Measurements from ENCODE around the gene CLCA2.
A peak's percentile ranks its signal among the peaks of the same experiment; 100 is the strongest.
"Not testable (repeated sequence)": the region's sequence is repeated elsewhere in the genome, so short reads cannot be mapped to it uniquely, and the experiment has no call there.

The CLCA2 gene

DNA sequence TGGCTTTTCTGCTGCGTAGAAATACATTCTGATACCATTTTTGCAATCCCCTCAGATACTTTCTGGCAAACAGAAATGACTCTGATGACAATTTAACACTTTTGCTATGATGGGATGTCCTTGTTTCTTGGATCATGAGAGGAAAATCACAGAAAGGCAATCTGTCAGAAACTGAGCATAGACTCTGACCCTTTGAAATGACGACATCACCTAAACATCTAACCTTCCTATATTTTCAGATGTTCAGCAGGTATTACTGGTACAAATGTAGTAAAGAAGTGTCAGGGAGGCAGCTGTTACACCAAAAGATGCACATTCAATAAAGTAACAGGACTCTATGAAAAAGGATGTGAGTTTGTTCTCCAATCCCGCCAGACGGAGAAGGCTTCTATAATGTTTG is 58.0 kb downstream of the CLCA2 start:
- Histone ChIP-seq H3K36me3 (ENCODE audit: insufficient read depth, low read depth, low read length) (no peaks in the 10 kb centered on the region), H3K4me3 (ENCODE audit: low read length) (no peak overlapping the region), H3K27me3 (ENCODE audit: insufficient read depth, low read length) (no peaks in the 10 kb centered on the region), H3K27ac (ENCODE audit: low read length) (no peak overlapping the region), H3K9ac (ENCODE audit: low read depth, low read length) (no peak overlapping the region), H3K9me3 (ENCODE audit: insufficient read depth, low read depth, low read length) (no peaks in the 10 kb centered on the region), H3K4me1 (ENCODE audit: insufficient read depth, low read length) (peaks cover 9% of the 10 kb centered on the region; the same call in 1 of the 2 replicates)

DNA sequence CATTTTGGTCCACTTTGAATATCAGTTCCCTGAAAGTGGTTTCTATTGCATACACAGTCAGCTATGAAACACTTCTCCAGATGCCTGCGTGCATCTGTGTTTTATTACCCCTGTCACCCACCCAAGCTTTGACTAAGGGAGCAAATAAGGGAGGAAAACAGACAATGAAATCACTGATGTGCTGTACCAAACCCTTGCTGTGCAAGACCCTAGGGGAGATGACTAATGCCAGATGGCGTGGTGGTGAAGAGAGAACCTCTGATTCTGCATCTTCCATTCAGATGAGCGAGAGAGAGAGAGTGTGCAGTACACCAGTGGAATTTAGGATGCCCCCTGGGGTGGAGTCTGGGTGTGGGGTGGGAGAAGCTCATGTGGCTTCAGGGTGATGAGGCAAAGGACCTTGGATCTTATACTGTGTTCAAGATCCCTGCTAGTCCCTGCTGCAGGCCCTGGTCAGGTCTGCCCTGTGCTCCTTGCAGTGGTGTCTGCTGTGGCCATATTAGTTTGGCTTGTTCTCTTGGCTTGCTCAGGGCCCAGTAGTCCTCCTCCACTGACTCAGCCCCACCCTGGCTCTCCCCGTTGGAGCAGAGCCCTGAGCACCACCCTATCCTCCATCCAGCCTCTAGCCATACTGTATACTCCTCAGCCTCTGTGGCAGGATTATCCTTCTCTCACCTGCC is 63.3 kb downstream of the CLCA2 start:
- Histone ChIP-seq H3K36me3 (ENCODE audit: insufficient read depth, low read depth, low read length) (no peaks in the 10 kb centered on the region), H3K9me3 (ENCODE audit: insufficient read depth, low read depth, low read length) (no peaks in the 10 kb centered on the region), H3K4me3 (ENCODE audit: low read length) (no peak overlapping the region), H3K9ac (ENCODE audit: low read depth, low read length) (no peak overlapping the region), H3K4me1 (ENCODE audit: insufficient read depth, low read length) (peaks cover 7% of the 10 kb centered on the region; the same call in 1 of the 2 replicates), H3K27ac (ENCODE audit: low read length) (no peak overlapping the region), H3K27me3 (ENCODE audit: insufficient read depth, low read length) (no peaks in the 10 kb centered on the region)

DNA sequence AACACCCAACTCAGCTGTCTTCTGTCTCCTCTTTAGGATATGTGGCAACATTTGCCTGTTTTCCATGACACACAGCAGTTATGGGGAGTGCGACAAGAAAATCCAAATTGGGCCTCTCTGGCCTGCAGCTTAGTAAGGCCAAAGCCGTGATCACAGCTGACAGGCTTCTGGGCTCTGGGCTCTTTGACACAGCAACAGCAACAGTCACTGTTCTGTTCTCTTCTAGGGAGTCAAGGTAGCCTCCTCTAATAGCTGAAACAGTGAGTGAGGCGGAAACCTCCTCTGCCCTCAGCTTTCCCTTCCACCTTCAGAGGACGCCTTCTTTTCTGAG is 63.8 kb downstream of the CLCA2 start:
- Histone ChIP-seq H3K4me3 (ENCODE audit: low read length) (no peak overlapping the region), H3K9me3 (ENCODE audit: insufficient read depth, low read depth, low read length) (no peaks in the 10 kb centered on the region), H3K4me1 (ENCODE audit: insufficient read depth, low read length) (peaks cover 3% of the 10 kb centered on the region; the same call in 1 of the 2 replicates), H3K27me3 (ENCODE audit: insufficient read depth, low read length) (no peaks in the 10 kb centered on the region), H3K27ac (ENCODE audit: low read length) (no peak overlapping the region), H3K36me3 (ENCODE audit: insufficient read depth, low read depth, low read length) (no peaks in the 10 kb centered on the region), H3K9ac (ENCODE audit: low read depth, low read length) (no peak overlapping the region)

DNA sequence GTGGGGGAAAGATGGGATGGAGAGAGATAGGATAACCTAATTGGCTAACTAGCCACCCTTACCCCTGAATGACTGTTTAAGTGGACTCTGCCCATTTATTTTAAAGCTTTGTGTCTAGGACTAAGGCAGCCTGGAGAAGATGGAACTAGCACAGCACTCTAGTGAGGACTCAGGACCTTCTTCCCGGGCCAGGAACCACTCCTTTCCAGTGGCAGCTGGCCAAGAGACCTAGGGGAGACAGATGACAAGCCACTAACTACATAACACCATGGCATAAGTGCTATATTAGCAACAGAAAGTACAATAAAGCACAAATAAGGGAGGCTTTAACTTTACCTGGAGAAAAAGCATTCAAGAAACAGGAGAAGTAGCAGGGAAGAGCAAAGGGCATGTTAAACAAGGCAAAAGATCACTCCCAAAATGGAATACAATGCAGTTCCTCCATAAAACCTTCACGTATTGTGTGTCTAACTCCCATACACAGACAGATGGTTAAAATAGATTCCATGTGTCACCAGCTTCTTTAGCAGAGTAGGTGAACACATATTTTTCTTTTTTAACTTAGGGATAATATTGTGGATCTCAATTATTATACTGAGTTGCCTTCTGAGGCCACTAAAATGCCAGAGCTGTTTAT is 65.4 kb downstream of the CLCA2 start:
- Histone ChIP-seq H3K27ac (ENCODE audit: low read length) (no peak overlapping the region), H3K9me3 (ENCODE audit: insufficient read depth, low read depth, low read length) (no peaks in the 10 kb centered on the region), H3K27me3 (ENCODE audit: insufficient read depth, low read length) (no peaks in the 10 kb centered on the region), H3K9ac (ENCODE audit: low read depth, low read length) (no peak overlapping the region), H3K36me3 (ENCODE audit: insufficient read depth, low read depth, low read length) (no peaks in the 10 kb centered on the region), H3K4me3 (ENCODE audit: low read length) (no peak overlapping the region), H3K4me1 (ENCODE audit: insufficient read depth, low read length) (no peaks in the 10 kb centered on the region)

DNA sequence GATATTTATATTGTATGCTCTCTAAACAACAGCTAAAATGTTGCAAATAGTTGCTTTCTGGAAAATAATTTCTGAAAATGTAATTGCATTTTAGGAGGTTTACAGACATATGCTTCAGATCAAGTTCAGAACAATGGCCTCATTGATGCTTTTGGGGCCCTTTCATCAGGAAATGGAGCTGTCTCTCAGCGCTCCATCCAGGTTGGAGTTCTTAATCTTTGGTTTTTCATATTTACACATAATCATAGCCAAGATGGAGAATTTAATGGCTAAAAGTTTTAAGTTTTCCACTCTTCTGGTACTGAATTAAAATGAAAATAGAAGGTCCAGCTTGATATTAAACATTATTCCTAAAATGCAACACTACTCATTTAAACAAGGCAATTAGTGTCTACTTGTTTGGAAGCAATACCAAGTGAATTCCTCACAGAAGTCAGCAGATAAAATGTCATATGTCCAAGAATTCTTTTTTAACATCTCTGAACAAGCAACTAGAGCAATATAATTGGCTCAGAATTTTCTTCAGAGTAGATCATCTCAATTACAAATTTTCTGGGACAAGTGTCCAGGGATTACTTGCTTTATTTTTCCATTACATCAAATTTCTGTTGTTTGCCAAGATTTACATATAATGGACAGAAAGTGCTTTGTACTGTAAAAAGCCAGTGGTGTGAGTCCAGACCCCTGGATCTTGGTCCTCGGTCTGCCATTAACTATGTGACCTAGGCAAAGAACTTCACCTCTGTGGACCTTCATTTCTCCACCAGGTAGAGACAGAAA is 67.4 kb downstream of the CLCA2 start:
- no peaks in the 10 kb centered on the region for H3K9me3 ChIP-seq (ENCODE audit: insufficient read depth, low read depth, low read length)
- no peak overlapping the region for H3K4me3 ChIP-seq (ENCODE audit: low read length)
- no peaks in the 10 kb centered on the region for H3K4me1 ChIP-seq (ENCODE audit: insufficient read depth, low read length)

DNA sequence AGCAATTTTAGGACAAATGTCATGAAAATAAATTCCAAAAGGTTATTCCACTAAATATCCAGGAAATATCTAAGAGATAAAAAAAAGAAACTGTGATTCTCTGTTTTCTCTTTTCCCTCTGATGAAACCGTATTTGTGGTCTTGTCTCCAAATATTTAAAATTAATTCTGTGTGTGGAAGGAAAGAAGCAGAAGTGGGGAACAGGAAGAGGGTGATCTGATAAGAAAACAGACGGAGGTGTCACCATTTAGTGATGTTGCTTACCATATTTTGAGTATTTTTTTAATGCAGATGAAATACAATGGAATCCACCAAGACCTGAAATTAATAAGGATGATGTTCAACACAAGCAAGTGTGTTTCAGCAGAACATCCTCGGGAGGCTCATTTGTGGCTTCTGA is 74.3 kb downstream of the CLCA2 start:
- Histone ChIP-seq H3K4me1 (ENCODE audit: insufficient read depth, low read length) (peaks cover 4% of the 10 kb centered on the region; the same call in 1 of the 2 replicates), H3K27me3 (ENCODE audit: insufficient read depth, low read length) (no peaks in the 10 kb centered on the region), H3K36me3 (ENCODE audit: insufficient read depth, low read depth, low read length) (no peaks in the 10 kb centered on the region), H3K27ac (ENCODE audit: low read length) (no peak overlapping the region), H3K9me3 (ENCODE audit: insufficient read depth, low read depth, low read length) (no peaks in the 10 kb centered on the region), H3K9ac (ENCODE audit: low read depth, low read length) (no peak overlapping the region), H3K4me3 (ENCODE audit: low read length) (no peak overlapping the region)

More for the DNA sequence above, 67.4 kb downstream of the CLCA2 start:
- Histone ChIP-seq H3K27ac (ENCODE audit: low read length) (no peak overlapping the region), H3K9ac (ENCODE audit: low read depth, low read length) (no peak overlapping the region), H3K27me3 (ENCODE audit: insufficient read depth, low read length) (no peaks in the 10 kb centered on the region), H3K36me3 (ENCODE audit: insufficient read depth, low read depth, low read length) (no peaks in the 10 kb centered on the region)

DNA sequence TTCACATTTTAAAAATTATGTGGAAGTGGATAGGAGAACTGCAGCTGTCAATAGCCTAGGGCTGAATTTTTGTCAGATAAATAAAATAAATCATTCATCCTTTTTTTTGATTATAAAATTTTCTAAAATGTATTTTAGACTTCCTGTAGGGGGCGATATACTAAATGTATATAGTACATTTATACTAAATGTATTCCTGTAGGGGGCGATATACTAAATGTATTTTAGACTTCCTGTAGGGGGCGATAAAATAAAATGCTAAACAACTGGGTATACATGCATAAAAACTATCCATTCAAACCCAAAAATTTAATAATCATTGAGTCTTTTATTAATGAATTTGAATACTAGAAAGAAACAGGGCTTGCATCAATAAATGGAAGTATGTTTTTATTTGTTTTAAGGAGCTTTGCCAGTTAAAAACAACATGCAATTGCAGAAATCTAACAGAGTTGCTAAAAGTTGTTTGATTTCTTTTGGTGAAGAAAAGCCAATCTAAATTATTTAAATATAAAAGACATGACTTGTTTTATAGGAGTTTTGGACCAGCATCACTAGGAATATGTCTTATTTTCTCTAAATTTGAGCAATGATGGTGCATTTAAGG is 76.1 kb downstream of the CLCA2 start:
- H3K27me3 ChIP-seq (ENCODE audit: insufficient read depth, low read length): no peaks in the 10 kb centered on the region
- H3K9me3 ChIP-seq (ENCODE audit: insufficient read depth, low read depth, low read length): no peaks in the 10 kb centered on the region
- H3K4me1 ChIP-seq (ENCODE audit: insufficient read depth, low read length): peaks cover 11% of the 10 kb centered on the region; the same call in 1 of the 2 replicates
- no peak overlapping the region for H3K9ac ChIP-seq (ENCODE audit: low read depth, low read length)
- H3K27ac ChIP-seq (ENCODE audit: low read length): no peak overlapping the region
- H3K36me3 ChIP-seq (ENCODE audit: insufficient read depth, low read depth, low read length): no peaks in the 10 kb centered on the region
- no peak overlapping the region for H3K4me3 ChIP-seq (ENCODE audit: low read length)

DNA sequence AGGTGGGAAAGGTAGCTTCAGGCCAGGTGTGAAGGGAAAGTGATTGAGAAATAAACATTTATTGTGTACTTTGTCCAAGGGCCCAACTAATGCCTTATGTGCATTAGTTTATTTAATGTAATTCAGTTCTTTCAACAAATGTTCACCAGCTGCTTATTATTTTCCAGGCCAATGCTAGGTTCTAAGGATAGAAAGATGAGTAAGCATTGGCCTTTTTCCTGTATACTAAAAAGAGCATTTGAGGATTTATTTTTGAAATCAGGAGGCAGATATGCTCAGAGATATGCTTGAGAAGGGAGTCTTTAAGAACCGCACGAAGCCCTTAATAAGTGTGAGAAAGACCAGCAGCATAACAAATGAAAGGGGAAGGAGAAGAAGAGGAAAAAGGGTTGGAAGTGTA is 76.7 kb downstream of the CLCA2 start:
- Histone ChIP-seq H3K27me3 (ENCODE audit: insufficient read depth, low read length) (no peaks in the 10 kb centered on the region), H3K9ac (ENCODE audit: low read depth, low read length) (no peak overlapping the region), H3K4me3 (ENCODE audit: low read length) (no peak overlapping the region), H3K4me1 (ENCODE audit: insufficient read depth, low read length) (peaks cover 14% of the 10 kb centered on the region), H3K27ac (ENCODE audit: low read length) (no peak overlapping the region), H3K36me3 (ENCODE audit: insufficient read depth, low read depth, low read length) (no peaks in the 10 kb centered on the region), H3K9me3 (ENCODE audit: insufficient read depth, low read depth, low read length) (no peaks in the 10 kb centered on the region)

DNA sequence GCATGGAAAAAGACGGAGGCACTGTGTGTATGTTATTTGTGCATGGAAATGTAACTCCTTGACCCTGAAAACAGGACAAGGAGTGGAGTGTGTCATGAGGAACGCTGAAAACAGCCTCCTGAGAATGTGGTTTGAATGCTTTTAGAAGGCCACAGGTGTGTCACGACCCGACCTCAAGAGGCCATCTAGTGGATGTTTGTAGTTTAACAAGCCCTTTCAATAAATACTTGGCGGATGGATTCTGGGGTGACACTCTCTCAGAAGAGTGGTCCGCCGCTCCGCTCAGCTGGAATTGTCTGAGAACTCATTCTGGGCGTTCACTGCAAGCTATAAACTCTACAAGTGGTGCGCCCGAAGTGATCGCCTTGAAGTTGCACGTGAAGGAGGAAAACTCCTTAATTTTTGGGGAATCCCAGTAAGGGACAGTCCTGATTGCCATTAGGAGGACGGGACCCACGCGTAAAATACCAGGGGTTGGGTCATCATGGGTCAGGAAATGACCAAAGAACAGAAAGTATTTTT is 78.2 kb downstream of the CLCA2 start:
- not testable (repeated sequence) for H3K27me3 ChIP-seq (ENCODE audit: insufficient read depth, low read length); H3K36me3 ChIP-seq (ENCODE audit: insufficient read depth, low read depth, low read length); H3K9me3 ChIP-seq (ENCODE audit: insufficient read depth, low read depth, low read length); H3K27ac ChIP-seq (ENCODE audit: low read length)
- Histone ChIP-seq H3K9ac (ENCODE audit: low read depth, low read length) (peak overlapping the region; percentile 86), H3K4me1 (ENCODE audit: insufficient read depth, low read length) (peaks cover 14% of the 10 kb centered on the region), H3K4me3 (ENCODE audit: low read length) (peak overlapping the region; percentile 67)

DNA sequence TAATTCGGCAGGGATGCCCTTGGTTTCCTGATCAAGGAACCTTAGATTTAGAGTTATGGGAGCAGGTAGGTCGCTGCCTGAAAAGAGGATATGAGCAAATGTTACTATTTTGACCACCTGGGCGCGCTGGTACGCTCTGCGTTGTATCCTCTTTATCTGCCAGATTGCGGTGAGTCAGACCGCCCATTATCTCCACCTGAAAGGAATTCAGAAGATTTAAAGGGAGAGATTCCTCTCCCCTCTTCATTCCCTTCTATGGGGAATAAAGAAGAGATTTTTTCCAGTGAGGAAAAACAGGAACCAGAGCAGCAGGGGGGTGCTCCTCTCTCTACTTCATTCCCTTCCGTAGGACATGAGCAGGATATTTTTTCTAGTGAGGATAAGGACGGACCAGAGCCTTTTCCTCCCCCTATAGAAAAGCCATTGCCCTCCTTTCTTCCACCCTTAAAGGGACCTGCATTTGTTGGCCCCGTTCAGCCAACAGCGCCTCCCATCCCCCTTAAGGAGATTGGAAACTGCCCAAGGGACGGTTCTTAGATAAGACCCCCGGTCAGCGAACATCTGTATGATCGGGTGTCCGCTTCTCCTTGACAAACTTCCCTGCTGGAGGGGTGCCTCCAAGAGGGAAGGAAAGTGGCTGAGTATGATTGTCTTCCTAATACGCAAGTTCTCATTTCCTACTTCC is 78.9 kb downstream of the CLCA2 start:
- H3K4me1 ChIP-seq (ENCODE audit: insufficient read depth, low read length): peaks cover 14% of the 10 kb centered on the region
- H3K36me3 ChIP-seq (ENCODE audit: insufficient read depth, low read depth, low read length): no peaks in the 10 kb centered on the region
- peak overlapping the region; percentile 67 for H3K4me3 ChIP-seq (ENCODE audit: low read length)
- H3K9ac ChIP-seq (ENCODE audit: low read depth, low read length): peak overlapping the region; percentile 86
- peak overlapping the region; percentile 73 for H3K27ac ChIP-seq (ENCODE audit: low read length)
- H3K9me3 ChIP-seq (ENCODE audit: insufficient read depth, low read depth, low read length): no peaks in the 10 kb centered on the region
- no peaks in the 10 kb centered on the region for H3K27me3 ChIP-seq (ENCODE audit: insufficient read depth, low read length)

All from iPS-20b (cell line).